Hepatocyte (in vitro differentiated cells): ENCODE data around the gene ARAP3.

Experiments used
- EZH2 ChIP-seq: fragments of 200-600 bp; sonication (generic); IDR thresholded peaks from 2 replicates; pipeline ENCODE4 v1.6.1; 2016; ENCODE audit warnings: antibody characterized with exemption, mild to moderate bottlenecking, borderline replicate concordance
- EZH2phosphoT487 ChIP-seq: fragments of 200-600 bp; sonication (generic); IDR thresholded peaks from one replicate; pipeline ENCODE4 v1.6.1; 2018; ENCODE audit warnings: antibody characterized with exemption, mild to moderate bottlenecking, low read depth, moderate library complexity; ENCODE audit not compliant: unreplicated experiment, severe bottlenecking
- TF ChIP-seq, protein P1 (sequence below): fragments of 200-600 bp; sonication (generic); IDR thresholded peaks from 2 replicates; pipeline ENCODE4 v1.5.1; 2016; ENCODE audit warnings: antibody characterized with exemption, mild to moderate bottlenecking; ENCODE audit not compliant: poor library complexity

GRCh38 chr5:141615991-141616720 lies 65.9 kb downstream of the ARAP3 start:
- TF ChIP-seq, protein P1, sequence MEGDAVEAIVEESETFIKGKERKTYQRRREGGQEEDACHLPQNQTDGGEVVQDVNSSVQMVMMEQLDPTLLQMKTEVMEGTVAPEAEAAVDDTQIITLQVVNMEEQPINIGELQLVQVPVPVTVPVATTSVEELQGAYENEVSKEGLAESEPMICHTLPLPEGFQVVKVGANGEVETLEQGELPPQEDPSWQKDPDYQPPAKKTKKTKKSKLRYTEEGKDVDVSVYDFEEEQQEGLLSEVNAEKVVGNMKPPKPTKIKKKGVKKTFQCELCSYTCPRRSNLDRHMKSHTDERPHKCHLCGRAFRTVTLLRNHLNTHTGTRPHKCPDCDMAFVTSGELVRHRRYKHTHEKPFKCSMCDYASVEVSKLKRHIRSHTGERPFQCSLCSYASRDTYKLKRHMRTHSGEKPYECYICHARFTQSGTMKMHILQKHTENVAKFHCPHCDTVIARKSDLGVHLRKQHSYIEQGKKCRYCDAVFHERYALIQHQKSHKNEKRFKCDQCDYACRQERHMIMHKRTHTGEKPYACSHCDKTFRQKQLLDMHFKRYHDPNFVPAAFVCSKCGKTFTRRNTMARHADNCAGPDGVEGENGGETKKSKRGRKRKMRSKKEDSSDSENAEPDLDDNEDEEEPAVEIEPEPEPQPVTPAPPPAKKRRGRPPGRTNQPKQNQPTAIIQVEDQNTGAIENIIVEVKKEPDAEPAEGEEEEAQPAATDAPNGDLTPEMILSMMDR = no peak
- TF ChIP-seq EZH2 (no peak), EZH2phosphoT487 (no peak)
